GM19238 (cell line): Measurements from ENCODE around the gene KCNA3.
A peak's percentile ranks its signal among the peaks of the same experiment; 100 is the strongest.

ENCODE experiments used
- DNase-seq: peaks from one replicate; pipeline ENCODE4 v3.0.0; 2011; ENCODE audit warnings: low spot score; ENCODE audit not compliant: insufficient read length

The KCNA3 gene

DNA sequence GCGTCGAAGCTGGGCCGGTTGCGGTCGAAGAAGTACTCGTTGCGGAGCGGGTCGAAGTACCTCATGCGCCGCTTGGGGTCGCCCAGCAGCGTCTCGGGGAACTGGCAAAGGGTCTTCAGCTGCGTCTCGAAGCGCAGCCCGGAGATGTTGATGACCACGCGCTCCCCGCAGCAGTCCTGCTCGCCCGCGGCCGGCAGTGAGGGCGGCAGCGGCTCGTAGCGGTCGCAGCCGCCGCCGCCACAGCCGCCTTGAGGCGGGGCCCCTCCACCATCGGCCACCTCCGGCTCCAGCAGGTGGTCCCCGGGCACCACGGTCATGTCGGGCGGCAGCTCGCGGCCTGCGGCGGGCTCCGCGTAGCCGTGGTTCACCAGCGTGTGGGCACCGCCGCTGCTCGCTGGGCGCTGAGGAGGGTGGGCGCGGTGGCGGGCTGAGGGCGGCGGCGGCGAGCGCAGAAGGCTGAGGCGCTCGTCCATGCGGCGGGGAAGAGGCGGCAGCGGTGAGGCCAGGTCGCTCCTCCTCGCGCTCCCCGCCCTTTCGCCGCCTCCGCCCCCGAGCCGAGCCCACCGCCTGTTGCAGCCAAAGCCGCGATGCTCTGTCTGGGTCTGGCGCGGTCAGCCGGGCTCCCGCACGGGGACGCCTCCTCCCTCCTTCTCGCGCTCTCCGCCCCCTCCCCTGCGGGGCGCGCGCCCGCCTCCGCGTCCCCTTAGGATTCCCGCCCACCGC, at the start of gene KCNA3:
Gene KCNA3, minus strand, starts transcription at position 604 of the 723 bp plus-strand sequence. Its CDS starts 131 bp downstream, at position 473.
- DNase-seq: peak; percentile 32

DNA sequence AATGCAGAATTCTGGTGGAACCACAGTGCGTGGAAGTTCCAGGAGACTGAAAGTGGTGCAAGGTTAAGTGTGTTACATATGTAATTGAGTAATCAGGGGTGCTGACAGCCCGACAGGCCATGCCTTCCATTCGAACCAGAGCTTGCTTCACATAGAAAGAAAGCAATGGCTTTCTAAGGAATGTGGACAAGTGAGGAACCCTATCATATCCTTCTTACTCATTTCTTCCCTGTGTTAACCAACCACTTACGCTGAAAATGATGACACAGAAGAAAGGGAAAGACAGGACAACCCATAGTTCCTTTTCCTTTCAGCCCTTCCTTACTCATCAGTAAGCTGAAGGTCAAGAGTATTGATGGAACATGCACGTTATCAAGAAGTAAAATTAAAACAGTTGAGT, 48.1 kb upstream of the KCNA3 start:
- DNase-seq: no peak

DNA sequence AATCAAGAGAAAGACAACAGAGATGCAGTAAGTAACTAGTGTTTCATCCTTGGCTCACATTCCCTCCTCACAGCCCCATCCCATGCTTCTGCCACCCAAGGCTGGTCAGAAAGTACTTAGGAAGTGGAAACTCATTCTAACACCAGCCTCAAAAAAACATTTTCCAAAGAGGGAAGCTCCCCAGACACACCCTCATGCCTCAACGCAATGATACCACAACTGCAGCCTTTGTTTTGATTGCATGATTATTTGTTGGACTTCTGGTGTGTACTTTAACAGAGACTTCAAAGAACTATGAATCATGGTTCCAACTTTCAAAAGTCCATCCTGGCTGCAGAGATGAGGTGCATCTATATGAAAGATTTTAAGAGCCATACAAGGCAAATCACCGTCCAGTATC, 45.2 kb upstream of the KCNA3 start:
- DNase-seq: no peak

DNA sequence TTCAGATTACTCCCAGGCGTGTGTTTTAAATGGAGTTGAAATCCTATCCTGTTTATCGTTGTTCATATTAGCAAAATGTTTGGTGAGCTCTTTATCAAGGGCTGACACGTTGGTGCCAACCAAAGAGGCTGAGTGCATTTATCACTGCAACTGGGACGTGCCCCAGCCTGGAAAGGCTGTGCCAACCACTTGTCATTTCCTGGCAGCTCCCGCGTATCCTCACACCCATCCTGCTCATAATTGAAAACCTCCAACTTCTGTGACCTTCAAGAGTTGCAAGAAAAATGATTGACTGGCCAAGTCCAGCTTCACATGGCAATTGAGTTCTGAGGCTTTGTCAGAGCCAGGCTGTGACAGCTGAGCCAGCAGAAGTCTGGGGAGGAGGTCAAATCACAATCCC, 43.7 kb upstream of the KCNA3 start:
- no peak for DNase-seq

DNA sequence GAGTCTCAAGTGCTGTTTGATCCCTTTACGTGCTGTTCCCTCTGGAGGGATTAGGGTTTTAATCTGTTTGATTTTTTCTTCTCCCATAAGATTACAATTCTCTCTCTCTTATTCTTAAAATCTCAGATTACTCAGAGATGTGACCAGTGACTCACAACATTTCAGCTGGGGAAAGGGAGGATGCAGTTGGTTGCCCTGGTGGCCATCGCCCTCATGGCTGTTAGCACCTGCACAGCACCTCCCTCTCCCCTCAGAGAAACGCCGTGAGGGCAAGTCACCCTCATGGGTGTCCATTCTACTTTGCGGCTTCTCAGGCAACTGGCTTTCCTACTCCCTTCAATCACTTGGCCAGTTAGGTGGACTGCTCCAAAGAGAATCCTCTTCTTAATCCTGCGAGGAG, 42.4 kb upstream of the KCNA3 start:
- no peak for DNase-seq

DNA sequence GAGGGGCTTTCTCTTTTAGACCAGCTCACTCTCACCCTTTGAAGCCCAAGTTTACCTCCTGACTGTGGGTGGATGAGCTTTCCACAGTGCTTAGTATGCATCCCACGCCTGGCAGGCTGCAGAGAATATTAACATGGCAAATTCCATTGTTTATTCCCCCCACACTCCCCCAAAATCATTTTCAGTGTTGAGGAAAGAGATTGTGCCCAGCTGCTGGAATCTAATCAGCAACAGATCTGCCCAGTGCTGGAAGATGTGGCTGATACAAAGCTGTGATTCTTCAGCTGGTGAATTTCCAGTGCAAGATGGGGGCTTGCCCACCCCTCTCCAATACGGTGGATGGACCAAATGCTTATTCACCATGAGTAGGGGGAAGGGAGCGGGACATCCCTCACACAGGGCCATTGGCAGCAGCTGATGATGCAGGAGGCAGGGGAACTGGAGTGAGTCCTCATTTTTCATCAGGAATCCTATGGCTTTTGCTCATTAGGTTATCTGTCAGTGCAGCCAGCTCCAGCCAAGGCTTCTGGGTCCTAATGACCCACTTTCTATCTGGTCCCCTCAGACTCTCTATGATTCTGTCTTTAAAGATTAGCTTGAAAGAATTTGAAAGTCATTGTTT, 39.7 kb upstream of the KCNA3 start:
- DNase-seq: no peak

DNA sequence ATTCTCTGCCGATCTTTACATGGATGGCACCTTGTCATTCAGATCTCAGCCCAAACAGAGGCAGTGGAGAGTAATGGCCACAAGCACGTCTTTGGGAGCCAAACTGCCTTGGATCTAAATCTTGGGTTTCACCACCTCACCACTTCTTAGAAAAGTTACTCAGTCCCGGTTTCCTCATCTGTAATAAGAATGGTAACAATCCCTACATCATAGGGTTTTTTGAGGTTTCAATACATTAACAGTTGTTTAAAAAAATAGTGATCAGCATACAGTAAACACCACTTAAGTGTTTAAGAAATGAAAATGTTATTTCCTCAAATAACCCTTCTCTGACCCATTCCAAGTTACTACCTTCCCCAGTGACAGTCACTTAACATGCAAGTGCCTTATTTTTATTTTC, 38.5 kb upstream of the KCNA3 start:
- DNase-seq: no peak

DNA sequence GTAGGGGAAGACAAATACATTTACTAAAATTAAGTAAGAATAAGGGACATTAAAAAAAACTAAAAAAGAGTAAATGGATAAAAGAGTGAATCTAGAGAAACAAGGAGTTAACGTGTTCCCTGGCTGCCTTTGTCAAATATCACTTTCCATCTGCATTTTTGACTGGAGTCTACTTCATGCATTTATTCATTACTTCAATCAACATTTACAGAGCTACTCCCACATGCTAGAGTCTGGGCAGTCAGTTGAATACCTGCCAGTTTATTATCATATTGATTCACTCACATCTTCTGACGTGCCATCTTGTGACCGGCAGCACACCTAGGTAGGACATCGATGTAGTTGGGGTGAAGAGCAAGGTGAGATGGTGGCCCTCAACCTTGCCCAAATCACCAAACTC, 35.6 kb upstream of the KCNA3 start:
- no peak for DNase-seq

DNA sequence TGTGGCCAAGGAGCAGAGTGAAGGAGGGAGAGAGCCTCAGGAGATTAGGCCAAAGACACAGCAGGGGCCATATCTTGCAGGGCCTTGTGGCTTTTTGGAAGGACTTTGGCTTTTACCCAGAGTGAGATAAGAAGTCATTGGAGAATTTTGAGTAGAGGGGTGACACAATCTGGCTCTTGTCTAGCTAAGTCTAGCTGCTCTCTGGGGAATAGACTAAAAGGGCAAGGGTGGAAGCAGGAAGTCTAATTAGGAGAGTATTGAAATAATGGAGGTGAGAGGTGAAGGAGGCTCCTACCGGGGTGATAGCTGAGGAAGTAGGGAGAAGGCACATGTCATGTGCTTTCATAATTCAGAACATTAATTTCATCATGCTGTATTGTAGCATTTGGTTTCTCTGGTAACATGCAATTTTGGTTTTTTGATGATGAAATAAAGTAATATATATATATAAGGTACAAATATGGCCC, 34.3 kb upstream of the KCNA3 start:
- no peak for DNase-seq

DNA sequence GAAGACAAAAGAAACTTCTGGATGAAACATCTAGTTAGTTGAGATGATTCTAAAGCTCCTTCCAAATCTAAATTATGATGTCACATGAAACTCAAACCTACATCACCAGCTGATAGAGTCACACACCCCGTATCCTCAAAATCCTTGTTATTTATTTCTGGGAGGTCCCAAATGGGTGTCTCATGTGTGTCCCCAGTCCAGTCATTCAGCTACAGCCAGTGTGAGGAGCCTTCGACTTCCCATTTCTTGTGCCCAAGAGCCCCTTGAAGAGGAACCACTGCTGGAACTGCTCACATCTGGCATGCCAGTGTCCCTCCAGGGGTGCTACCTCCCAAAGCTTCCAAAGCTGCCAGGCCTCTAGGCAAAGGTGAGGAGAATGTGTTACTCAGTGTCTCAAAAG, 32.5 kb upstream of the KCNA3 start:
- DNase-seq: no peak

DNA sequence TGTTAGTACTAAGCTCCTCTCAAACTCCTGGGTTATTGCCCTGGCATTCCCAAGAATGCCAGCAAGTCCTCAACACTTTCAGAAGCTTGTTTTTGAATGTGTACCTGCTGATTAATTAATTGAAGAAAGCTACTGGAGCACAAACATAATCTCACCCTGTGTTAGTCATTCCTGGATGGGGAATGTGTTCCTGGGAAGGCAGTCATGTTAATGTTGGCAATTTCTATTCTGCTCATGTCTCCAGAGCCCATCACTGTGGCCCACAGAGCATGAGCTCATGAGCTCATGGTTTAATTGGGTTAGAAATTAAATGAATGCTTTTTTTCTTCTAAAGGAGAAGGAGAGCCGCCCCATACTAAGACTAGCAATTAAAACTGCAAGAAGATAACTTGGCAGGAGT, 31.9 kb upstream of the KCNA3 start:
- no peak for DNase-seq

DNA sequence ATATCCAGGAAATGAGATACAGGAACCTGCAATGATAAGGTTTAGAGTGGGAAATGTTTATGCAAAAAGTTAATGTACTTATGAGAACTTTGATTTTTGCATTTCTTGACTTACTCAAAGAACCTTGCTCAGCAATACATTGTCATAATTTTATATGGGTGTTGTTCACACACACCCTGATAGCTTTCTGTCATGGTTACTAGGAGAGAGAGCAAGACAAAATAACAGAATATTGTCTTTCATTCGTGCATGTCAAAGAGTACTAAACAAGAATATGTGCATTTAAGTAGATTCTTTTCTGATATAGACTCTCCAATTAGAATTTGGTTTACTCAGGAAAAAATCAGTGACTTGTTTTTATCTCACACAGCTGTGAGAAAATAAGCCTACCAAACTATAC, 27.5 kb upstream of the KCNA3 start:
- DNase-seq: no peak

DNA sequence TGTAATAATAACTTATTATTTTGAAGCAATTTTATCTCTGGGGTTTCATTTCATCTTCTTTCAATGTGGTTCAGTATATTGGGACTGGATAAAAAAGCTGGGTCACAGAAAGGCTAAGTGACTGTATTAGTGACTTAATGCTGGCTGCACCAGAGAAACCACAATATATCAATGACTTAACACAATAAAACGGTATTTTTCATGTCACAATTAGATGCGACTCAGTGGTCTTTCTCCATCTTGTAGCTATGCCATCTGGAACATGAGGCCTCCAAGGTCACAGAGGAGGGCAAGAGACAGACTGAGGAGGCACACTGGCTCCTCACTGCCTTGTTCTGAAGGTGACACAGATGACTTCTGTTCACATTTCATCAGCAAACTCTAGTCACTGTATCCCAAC, 26.0 kb upstream of the KCNA3 start:
- no peak for DNase-seq

DNA sequence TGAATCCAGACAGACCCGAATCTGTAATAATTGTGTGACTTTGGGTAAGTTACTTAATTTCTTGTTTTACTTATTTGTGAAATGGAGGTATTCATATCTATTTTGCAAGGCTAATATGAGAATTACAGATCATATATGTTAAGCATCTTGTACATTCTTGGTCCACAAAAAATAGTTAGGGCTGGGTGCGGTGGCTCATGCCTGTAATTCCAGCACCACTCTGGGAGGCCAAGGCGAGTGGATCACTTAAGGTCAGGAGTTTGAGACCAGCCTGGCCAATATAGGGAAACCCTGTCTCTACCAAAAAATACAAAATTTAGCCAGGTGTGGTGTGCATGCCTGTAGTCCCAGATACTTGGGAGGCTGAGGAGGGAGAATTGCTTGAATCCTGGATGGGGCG, 22.9 kb upstream of the KCNA3 start:
- no peak for DNase-seq

DNA sequence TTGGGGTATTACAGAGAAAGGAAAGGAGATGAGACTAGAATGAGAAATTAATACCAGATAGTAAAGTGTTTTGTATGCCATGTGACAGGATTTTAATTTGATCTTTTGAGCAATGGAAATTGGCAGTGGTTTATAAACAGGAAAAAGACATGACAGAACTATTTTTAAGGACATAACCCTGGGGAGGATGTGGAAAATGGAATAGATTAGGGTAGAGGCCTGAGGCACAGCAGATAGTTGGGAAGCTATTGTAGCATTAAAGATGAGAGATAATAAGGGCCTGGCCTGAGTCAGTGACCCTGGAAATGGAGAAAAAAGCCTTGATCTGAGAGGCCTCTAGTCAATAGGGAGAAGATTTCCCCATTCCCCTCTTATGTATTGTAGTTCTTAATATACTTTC, 22.1 kb upstream of the KCNA3 start:
- no peak for DNase-seq

DNA sequence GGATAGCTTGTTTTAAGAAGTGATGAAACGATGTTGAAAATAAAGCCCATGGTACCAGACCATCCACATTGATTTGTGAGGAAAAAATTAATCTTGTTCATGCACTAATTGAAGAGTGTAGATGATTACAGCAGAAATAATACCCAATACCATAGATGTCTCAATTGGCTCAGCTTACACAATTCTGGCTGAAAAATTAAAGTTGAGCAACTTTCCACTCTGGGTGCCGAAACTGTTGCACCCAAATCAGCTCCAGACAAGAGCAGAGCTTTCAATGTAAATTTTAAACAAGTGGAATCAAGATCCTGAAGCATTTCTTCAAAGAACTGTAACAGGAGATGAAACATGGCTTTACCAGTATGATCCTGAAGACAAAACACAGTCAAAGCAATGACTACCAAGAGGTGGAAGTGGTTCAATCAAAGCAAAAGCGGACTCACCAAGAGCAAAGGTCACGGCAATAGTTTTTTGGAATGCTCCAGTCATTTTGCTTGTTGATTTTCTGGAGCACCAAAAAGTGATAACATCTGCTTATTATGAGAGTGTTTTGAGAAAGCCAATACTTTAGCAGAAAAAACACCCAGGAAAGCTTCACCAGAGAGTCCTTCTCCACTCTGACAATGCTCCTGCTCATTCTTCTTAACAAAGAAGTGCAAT, 16.1 kb upstream of the KCNA3 start:
- DNase-seq: no peak

DNA sequence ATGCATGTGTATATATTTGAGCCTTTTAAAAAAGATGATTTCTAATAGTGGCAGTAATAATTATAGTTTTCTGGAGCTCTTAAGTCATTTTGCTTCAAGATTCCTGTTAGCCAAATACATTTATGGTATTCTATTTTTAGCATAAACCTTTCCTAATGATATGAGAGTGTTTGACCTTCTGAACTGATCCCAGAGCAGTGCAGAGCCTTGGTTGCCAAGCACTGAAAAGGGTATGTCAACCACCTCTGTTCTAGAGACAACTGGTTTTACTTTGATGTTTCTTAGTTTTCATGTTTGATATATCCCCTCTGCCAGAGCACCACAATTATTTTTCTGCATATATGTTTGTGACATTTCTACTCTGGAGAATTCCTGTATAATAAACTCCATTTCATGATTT, 15.1 kb upstream of the KCNA3 start:
- no peak for DNase-seq

DNA sequence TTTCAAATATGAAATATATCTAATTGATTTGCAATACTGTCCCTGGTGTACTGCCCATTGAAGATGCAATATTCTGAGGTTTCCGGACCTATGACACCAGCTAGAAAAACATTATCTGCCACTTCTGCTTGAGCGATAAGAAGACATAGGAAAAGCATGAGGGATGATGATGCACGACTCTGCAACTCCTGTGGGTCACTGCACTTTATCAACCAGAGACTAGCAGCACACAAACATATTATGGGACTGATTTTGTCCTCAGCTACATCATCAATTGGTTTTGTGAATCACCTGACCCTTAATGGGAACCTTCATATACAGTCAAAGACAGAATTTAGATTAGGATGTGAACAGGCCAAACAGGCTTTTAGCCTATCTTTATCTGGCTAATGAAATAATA, 13.8 kb upstream of the KCNA3 start:
- DNase-seq: no peak

DNA sequence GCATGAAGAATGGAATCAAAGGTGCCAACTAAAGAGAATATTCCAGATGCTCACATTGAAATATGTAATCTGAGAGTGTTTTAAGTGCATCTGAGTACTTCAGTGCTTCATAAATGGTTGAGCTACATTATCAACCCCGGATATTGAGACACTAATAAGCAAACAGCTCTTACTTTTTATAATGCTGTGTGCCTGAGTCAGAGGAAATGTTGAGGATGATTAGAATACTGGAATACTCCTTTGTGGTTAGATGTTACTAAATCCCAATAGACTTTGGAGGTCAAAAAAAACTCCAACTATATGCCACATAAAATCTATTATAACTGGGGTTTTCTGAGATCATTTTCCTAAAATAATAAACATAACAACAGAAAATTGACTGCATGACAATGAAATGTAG, 12.5 kb upstream of the KCNA3 start:
- DNase-seq: no peak

DNA sequence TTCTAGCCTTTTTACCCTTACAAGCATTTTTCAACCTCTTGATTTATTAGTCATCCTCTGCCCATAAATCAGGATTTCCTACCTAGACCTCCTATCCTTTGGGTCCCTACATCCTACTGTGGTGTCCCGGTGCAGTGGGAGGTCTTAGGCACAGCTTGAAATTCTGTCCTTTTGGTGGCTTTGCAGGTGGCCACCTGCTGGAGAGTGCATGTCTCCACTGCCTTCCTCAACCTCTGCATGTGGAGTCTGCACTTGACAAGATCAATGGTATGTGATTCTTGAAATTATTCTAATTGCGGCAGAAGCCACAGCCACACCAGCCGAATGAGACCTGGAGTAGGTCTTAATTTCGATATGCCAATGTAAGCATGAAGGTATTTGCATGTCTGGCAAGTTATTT, 11.4 kb upstream of the KCNA3 start:
- no peak for DNase-seq

DNA sequence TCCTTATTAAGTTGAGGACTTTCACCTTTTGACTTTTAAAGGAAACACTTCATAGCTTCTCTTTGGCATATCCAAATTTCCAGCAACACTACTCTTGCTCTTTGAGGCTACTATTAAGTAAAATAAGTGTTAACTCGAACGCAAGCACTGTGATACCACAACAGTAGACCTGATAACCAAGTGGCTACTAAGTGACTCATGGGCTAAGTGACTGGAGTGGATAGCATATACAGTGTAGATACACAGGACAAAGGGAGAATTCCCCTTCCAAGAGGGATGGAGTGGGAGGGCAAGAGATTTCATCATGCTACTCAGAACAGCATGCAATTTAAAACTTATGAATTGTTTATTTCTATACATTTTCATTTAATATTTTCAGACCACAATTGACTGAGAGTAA, 9.8 kb upstream of the KCNA3 start:
- DNase-seq: no peak

DNA sequence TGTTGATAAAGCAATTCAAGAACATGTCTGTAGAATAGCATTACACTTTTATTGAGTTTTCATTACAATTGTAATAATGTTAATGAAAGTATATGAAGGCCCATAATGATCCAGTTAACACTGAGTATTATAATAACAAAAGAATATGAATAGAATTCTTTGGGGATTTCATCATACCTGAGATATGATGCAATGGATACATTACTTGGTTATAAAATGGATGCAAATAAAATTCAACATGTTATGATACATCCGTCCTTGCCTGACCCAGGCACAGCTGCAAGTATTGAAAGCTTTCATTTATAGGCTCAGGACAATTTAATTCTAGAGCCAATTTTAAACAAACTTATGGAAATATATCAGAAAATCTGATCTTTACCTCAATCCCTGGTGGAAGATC, 8.2 kb upstream of the KCNA3 start:
- no peak for DNase-seq
